ENCODE data around the gene TCTN1.

- TF ChIP-seq CTCF (conservative IDR thresholded peaks at IDR 0.05), result no peak
- no peak for TF ChIP-seq ZFX (IDR thresholded peaks at IDR 0.05)
These were observed 35.5 kb downstream of the TCTN1 start for GRCh38 chr12:110649341-110649847.
